Measurements from ENCODE around the gene CRTC2.

Gene CRTC2

DNA sequence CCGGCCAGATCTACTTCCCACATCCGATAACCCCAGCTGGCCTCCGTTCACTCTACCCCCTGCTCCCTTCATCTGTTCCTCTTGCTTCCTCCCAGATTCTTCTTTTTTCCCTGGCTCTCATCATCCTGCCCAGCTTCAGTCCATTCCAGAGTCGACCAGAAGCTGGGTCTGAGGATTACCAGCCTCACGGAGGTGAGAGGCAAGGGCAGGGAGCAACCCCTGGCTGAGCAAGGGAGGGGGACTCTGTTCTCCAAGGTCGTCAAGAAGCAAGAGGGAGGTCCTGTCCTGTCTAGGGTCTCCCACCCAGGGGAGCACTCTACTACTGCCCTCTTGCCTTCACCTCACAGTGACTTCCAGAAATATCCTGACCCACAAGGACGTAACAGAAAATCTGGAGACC lies 15.1 kb upstream of the CRTC2 start:
- no peak for DNase-seq (ENCODE audit: low read depth, low spot score)

DNA sequence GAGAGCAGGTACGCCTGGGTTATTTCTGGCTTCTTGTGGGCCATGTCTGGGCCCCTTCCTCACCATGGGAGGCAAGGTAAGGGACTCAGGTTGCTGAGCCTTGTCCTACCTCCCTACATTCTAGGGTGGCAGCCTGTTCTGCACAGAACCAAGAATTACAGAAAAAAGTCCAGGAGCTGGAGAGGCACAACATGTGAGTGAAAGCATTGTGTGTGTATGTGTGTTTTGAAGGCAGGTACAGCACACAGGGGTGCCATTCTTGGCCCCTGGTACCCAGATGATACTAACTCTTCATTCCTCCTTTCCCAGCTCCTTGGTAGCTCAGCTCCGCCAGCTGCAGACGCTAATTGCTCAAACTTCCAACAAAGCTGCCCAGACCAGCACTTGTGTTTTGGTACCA lies 14.7 kb upstream of the CRTC2 start:
- DNase-seq (ENCODE audit: low read depth, low spot score), result no peak

- no peak for DNase-seq (ENCODE audit: low read depth, low spot score)
Observed at GRCh38 chr1:153970346-153970745, 11.9 kb upstream of the CRTC2 start.

- no peak for DNase-seq (ENCODE audit: low read depth, low spot score)
Observed at GRCh38 chr1:153968972-153969371, 10.6 kb upstream of the CRTC2 start.

DNA sequence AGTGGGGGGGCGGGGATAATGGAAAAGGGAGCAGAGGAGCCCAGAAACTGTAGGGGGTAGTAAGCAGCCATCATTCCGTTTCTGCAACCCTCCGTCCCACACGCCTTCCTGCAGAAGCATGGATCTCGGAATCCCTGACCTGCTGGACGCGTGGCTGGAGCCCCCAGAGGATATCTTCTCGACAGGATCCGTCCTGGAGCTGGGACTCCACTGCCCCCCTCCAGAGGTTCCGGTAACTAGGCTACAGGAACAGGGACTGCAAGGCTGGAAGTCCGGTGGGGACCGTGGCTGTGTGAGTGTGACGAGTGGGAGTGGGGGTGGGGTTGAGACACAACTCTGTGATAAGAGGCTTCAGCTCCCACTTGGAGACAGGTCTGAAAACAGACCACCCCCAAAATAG lies 10.0 kb upstream of the CRTC2 start:
- DNase-seq (ENCODE audit: low read depth, low spot score), result no peak

DNA sequence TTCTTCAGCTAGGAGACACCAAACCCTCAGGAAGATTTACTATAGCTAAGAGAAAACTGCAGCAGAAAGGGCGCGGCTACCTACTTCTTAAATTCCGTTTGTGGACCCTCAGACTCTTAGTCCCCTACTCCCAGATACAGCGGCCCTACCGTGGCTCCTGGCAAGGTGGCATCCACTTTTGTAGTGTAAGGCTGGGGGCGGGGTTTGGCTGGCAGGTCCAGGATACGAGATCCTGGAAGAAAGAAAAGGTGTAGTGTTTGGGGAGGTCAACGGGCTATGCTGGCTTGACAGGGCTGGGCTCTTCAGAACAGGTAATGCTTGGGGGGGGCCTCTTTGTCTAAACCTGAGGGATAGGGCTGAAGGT lies 9.6 kb upstream of the CRTC2 start:
- DNase-seq (ENCODE audit: low read depth, low spot score), result no peak

DNA sequence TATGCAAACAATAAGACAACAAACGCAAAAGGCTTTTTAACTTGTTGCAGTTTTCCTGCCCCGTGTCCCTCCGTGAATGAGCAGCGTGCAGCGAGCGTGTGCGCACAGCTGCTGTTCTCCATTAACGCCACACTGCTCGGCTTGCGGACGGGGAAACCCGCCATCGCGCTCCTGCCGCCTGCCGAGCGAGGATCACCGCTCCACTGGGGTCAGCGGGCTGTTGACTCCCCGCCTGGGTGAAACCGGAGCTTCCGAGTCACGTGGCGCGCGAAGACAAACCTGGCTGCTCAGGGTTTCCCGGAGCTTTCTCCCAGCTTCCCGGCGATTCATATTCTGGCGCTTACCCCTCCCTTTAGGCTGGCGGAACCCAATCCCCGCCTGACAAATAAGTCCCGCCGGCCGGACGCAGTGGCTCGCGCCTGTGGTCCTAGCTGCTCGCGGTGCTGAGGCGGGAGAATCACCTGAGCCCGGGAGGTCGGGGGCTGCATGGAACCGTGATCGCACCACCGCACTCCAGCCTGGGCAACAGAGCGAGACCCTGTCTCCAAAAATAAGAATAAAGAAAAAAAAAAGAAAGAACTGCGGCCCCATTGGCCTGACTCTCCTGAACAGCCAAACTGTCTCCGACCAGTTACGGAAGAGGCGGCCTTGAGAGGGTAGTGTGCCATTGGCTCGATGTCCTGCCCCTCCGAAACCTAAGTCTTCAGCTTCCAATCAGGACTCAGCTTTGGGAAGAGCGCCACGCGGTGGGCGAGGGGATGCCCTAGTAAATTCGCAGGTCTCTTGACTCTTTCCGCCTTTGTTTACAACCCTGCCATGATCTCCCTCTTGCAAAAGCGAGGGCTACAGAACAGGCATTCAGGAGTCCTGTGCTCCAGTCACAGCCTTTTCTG lies 8.9 kb upstream of the CRTC2 start, which contains the start of gene CREB3L4:
CREB3L4 (plus strand) TSS at position 796 of the 893 bp plus-strand sequence. CDS start 624 bp downstream, outside the sequence.
- peak; percentile 98 for DNase-seq (ENCODE audit: low read depth, low spot score)

- DNase-seq (ENCODE audit: low read depth, low spot score), result no peak
Observed at GRCh38 chr1:153963850-153964331, 5.5 kb upstream of the CRTC2 start.

GRCh38 chr1:153963030-153963849 lies 4.8 kb upstream of the CRTC2 start, which contains the start of gene SLC39A1:
TSS of gene SLC39A1 (minus strand) at chr1:153963537. CDS start at chr1:153962715, 822 bp downstream.
- DNase-seq (ENCODE audit: low read depth, low spot score), result no peak

DNA sequence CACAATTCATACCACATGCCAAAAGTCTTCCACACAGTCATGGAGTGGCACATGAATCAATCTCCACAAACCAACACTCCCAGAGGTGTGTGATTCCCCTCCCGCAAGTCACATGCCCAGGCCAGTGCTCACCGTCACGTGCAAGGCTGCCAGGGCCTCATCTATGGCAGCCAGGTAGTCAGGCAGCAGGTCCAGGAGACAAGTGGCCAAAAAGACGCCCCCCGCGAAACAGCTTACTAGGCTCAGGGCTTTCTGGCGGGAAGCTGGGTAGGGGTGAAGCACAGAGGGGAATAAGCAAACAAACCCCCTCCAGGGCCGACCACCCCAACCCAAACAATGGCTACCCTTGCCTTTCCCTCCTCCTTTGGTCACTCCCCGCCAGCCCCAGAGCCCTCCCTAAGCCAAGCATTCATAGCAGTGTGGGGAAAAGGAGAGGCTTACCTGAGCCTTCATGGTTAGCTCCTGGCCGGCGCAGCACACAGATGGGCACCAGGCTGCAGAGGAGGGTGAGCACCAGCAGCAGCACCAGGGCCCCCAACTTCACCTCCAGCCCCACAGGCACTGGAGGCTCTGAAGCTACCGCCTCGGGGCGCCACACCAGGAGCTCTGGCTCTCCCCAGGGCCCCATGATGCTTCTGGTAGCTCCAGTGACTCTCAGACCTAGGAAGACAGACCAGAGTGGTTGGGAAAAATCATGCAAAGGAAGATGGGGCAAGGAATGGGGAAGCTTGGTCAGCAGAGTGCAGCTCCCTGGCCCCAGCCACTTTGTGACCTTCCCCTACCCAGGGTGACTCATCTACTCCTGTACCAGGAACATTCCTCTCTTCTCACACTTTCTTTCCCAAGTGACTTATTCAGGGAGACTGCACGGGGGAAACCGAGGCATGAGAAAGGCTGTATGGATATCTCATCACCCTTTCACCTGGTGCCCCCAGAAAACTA lies 3.9 kb upstream of the CRTC2 start:
- no peak for DNase-seq (ENCODE audit: low read depth, low spot score)

DNA sequence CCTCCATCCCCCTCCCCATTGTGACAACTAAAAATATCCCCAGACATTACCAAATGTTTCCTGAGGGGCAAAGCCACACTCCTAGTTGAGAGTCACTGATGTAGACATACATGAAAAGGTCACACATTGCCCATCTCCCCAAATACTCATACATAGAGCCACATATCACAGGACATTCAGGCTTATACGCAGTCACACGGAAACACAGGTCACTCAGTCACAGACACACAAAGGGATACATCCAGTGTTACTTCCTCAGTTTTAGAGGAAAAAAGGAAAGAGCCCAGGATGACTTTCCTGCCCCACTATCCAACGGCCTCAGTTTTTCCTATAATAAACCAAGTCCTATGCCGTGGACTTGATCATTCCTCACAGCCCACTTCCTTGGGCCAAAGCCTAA lies 3.0 kb upstream of the CRTC2 start:
- no peak for DNase-seq (ENCODE audit: low read depth, low spot score)

DNA sequence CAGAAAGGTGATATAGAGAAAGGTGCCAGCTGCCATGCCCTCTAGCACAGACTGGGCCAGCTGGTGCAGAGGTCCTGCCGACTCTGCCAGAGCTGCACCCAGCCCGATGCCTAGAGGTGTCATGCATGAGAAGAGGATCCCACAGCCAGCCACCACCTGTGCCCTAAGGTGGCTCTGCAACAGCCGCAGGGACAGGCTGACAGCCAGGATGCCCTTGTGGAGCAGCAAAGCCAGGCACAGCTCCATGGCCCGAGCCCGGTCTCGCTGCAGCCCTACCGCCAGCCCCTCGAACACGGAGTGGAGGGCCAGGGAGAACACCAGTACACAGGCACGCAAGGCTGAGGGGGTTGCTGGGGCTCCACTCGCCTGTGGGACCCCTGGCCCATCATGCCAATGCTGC lies 1.8 kb upstream of the CRTC2 start:
- DNase-seq (ENCODE audit: low read depth, low spot score), result no peak

GRCh38 chr1:153959454-153959853 lies 1.0 kb upstream of the CRTC2 start:
- DNase-seq (ENCODE audit: low read depth, low spot score), result no peak

DNA sequence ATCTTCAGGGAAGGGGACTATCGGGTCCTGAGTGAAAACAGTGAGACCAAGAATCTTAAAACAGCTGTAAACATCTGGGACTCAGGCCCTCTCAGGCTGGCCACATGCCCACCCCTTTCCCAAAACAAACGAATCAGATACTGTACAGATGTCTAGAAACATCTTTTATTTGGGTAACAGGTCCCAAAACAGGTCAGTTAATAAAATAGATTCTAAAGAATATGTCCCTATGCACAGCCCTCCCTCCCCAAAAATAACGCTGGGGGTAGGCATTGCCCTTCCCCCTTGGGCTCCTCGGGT lies 499 bp upstream of the CRTC2 start:
- no peak for DNase-seq (ENCODE audit: low read depth, low spot score)

- DNase-seq (ENCODE audit: low read depth, low spot score), result no peak
Observed at GRCh38 chr1:153957744-153958110, 685 bp downstream of the CRTC2 start.

DNA sequence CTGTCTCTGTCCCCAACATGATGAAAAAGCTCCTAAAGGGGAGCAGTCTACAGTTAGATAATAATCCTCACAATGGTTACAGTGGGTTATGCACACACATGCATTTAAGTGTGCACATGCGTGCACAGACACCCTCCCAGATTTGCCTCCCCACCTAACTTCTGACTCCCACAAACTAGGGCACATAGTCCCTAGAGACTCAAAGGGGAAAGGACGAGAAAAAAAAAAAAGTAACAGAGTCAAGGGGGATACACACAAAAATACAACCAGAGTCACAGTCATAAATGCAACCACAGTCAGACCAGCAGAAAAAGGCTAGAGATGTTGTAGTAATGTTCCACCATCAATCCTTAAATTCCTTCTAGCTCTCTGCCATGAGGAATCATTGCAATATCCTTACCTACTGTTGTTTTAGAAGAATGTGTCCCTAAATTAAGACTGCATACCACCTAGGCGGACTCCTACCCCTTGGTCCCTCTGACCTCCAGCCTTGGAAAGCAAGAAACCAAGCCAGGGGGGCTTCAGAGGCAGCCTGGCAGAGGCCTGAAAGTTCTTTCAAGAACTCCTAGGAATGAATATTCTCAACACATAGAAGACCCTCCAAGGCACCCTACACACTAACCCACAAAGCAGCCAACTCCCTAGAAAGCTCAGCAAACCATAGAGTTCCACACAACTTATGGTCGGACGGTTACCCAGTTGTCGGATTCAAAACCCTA lies 1.3 kb downstream of the CRTC2 start:
- DNase-seq (ENCODE audit: low read depth, low spot score), result no peak

DNA sequence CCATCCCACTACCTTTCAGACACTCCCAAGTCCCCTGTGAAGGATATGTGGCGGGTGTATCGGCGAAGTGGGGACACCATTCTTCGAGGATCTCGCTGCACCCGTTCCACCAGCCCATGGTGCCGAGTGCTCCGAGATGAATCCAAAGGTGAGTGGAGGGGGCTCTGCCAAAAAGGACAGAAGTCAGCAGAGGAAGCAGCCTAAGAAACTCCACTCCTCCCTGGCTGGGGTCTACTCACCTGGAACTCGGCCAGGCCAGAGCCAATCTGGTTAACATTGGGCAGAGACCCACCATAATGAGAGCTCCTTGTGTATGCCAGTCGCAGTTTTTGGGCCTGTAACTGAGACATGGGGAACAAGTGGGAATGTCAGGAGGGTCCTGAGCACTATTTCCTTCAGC lies 3.6 kb downstream of the CRTC2 start:
- DNase-seq (ENCODE audit: low read depth, low spot score), result no peak

- no peak for DNase-seq (ENCODE audit: low read depth, low spot score)
Observed at GRCh38 chr1:153953859-153954365, 4.5 kb downstream of the CRTC2 start.

- no peak for DNase-seq (ENCODE audit: low read depth, low spot score)
Observed at GRCh38 chr1:153951801-153952200, 6.6 kb downstream of the CRTC2 start.

DNA sequence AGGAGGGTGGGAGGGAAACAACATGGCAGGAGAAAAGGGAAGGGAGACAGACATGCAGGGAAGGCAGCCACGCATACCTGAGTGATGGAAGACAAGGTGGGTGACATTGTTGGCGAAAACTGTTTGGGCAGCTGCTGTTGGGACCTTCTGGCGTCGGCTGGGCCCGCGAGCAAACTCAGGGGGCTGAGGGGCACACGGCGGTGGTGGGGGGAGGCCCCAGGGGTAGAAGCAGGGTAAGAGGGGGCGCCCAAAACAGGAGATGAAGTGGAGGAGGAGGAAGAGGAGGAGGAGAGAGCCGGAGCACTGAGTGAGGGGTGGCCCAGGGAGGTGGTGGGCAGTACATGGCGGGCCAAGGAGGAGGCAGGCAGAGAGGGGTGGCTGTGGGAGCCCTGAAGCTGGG lies 7.2 kb downstream of the CRTC2 start:
- DNase-seq (ENCODE audit: low read depth, low spot score), result no peak
